ENCODE measurements around the gene IL1RAPL2.

GRCh38 chrX:104721854-104722253, 155.9 kb downstream of the IL1RAPL2 start:
- TF ChIP-seq CTCF (IDR thresholded peaks at IDR 0.05; ENCODE audit: insufficient read depth, low read length, poor library complexity, severe bottlenecking) (no peak), EZH2phosphoT487 (conservative IDR thresholded peaks at IDR 0.05; ENCODE audit: low read length) (no peak)

All from SU-DHL-6 (cell line).